Activated CD8-positive, alpha-beta memory T cell treated with anti-CD3 and anti-CD28 coated beads for 24 hours (primary cell): Measurements from ENCODE around the gene DRAM1.
"Not testable (repeated sequence)": the region's sequence is repeated elsewhere in the genome, so short reads cannot be mapped to it uniquely, and the experiment has no call there.

Source experiments
- DNase-seq: peaks from one replicate; pipeline ENCODE4 v3.0.0-alpha.2; 2020

DRAM1 gene

GRCh38 chr12:101908395-101908794 is 31.0 kb downstream of the DRAM1 start:
- DNase-seq = no peak

DNA sequence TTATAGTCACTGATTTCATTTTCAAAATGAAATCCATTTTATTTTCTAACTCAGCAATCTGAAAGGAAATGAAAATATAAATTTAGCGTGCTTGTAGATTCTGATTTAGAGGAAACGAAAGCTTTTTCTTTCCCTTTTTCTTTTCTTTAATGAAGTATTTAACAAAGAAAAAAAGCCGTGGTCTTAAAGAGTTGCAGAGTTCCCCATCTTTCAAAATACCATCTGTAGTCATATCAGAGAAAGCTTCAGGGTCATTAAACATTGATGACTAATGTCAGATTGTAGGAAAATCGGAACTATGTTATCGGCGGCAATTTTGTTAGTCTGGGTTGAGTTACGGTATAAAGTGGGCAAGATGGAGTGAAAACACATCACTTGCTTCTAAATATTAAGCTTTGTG is 32.3 kb downstream of the DRAM1 start:
- no peak for DNase-seq

- no peak for DNase-seq
These were observed 38.5 kb downstream of the DRAM1 start for GRCh38 chr12:101915841-101916240.

DNA sequence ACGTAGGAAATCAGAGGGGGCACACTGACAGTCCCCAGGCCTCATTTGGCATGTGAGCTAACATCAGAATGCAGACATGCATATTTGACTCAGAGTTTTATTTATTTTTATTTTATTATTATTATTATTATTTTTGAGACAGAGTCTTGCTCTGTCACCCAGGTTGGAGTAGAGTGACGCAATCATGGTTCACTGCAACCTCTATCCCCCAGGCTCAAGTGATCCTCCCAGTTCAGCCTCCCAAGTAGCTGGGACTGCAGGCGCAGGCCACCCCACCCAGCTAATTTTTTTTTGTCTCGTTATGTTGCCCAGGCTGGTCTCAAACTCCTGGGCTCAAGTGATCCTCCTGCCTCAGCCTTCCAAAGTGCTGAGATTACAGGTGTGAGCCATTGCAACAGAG is 41.4 kb downstream of the DRAM1 start:
- DNase-seq = not testable (repeated sequence)

GRCh38 chr12:101919447-101919846 is 42.1 kb downstream of the DRAM1 start:
- no peak for DNase-seq

GRCh38 chr12:101920906-101921305 is 43.5 kb downstream of the DRAM1 start:
- DNase-seq = no peak

GRCh38 chr12:101923045-101923718 is 45.8 kb downstream of the DRAM1 start:
- no peak for DNase-seq

DNA sequence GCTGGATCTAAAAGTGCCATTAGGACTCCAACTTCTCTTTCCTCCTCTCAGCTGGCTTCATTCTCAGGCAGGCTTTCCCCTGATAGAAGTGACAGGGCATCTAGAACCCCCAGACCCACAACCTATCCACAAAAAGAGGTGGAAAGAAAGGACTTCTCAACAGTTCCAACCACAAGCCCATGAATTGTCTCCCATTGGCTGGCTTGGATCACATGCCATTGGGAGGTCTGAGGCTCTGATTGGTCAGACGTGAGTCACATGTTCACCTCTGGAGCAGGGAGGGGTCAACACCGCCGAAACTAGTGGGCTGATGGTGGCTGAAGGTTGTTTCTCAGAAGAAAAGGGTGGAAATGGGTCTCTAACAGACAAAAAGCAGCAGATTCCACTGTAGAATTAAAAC is 47.2 kb downstream of the DRAM1 start:
- DNase-seq = no peak

GRCh38 chr12:101925361-101925760 is 48.0 kb downstream of the DRAM1 start:
- DNase-seq = no peak

- no peak for DNase-seq
These were observed 48.6 kb downstream of the DRAM1 start for GRCh38 chr12:101925935-101926334.

DNA sequence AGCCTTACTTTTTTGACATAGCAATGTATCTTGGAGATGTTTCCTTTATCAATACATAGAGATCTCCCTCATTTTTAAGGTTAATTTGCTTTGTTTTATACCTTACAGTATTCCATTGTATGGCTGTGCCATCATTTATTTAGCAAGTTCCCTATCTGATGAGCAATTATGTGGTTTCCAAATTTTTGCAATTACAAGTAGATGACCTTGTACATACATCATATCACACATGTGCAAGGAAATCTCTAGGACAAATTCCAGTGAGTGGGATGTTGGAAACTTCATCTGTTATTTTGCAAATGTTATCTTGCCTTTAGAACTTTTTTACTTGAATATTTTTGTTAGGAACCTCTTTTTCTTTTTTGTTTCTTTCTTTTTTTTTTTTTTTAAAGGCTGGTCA is 49.7 kb downstream of the DRAM1 start:
- no peak for DNase-seq

GRCh38 chr12:101927999-101928398 is 50.6 kb downstream of the DRAM1 start:
- no peak for DNase-seq

- no peak for DNase-seq
These were observed 51.2 kb downstream of the DRAM1 start for GRCh38 chr12:101928556-101928955.

GRCh38 chr12:101929365-101930041 is 52.1 kb downstream of the DRAM1 start:
- no peak for DNase-seq

DNA sequence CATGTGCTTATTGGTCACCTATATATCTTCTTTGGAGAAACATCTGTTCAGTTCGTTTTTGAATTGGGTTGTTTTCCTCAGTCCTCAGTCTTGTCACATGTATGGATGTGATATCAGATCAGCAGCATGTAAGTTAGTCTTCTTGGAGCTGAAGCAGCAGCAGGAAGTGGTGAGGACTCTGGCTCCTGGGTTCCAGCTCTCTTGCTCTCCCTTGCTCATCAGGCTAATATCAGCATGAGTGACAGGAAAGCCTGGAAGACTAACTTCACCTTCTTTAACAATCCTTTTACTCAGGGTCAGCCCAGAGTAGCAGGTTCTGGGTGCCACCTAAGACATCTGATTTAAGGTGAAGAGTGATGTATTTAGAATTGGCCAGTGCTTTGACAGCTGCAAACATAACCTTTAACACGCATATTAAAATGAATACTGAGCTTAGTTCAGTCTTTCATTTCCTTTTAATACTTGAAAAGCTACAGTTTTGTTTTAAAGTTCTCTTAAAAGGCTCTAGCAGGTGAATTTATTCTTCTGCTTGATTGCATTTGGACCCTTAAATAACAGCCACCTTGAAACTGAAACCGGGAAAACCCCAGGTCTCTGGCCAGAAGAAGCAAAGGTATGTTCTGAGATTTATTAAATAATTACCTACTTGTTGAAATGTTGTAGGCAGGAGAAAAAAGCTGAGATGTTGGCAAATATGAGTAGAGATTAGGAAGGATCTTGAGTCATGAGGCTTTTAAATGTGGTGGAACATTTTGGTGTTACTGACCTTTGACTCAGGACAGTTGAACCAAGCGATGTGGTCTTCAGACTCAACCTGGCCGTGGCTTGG is 54.3 kb downstream of the DRAM1 start:
- no peak for DNase-seq

DNA sequence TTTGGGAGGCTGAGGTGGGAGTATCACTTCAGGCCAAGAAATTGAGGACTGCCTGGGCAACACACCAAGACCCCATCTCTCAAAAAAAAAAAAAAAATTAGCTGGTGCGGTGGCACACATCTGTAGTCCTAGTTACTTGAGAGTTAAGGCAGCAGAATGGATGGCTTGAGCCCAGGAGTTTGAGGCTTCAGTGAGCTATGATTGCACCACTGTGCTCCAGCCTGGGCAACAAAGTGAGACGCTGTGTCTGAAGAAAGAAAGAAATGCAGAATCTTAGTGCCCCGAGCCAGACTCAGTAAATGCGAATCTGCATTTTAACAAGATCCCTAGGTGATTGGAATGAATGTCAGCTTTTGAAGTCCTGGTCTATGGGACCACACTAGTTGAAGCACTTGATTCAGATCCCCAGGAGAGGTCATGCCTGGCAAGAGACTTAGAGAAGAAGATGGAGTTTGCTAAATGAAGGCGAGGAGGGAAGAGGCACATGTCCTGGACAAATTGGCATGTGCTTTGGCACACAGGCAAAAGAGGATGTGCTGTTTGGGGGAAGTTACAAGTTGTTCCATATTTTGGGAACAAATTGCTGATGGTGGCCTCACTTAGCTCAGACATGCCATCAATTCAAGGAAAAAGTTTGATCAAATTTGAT is 56.6 kb downstream of the DRAM1 start:
- DNase-seq = no peak

- DNase-seq = no peak
These were observed 58.7 kb downstream of the DRAM1 start for GRCh38 chr12:101935890-101936746.

DNA sequence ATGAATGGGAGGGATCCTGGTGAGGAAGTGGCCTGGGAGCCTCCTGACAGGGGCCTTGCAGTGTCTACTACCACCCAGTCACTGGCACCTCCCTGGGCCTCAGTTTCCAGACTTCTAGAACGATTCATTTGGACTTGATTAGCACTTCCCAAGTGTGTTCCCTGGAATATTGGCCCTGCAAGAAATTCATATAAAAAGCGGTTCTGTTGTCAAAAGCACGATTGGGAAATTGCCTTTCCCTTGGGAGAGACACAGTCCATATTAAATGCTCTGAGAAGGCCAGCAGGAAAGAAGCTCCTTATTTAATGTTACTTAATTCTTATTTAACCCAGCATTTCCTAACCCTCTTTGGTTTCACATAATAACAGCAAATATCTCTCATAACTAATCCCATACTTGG is 61.9 kb downstream of the DRAM1 start:
- DNase-seq = no peak

DNA sequence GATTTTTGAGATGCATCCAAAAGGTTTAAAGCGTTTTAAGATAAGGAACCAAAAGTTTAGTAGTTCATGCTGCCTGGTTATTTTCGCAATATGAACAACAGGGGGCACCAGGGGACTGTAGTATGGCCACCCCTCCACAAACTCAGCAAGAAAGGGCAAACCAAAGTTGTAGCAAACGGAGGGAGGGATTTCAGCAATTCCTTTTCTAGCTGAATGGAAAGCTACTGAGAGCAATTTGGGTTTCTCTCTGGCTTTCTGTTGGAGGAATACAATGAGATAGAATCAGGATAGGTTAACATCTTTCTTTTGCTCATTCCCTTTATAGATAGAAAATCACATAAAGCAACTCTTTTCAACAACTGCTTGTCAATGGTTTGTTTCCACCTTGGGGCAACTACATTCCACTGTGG is 62.5 kb downstream of the DRAM1 start:
- DNase-seq = peak; percentile 61

- DNase-seq = no peak
These were observed 63.1 kb downstream of the DRAM1 start for GRCh38 chr12:101940400-101940950.

- no peak for DNase-seq
These were observed 64.2 kb downstream of the DRAM1 start for GRCh38 chr12:101941306-101942249.
